ENCODE results near the gene FRMD7.

DNA sequence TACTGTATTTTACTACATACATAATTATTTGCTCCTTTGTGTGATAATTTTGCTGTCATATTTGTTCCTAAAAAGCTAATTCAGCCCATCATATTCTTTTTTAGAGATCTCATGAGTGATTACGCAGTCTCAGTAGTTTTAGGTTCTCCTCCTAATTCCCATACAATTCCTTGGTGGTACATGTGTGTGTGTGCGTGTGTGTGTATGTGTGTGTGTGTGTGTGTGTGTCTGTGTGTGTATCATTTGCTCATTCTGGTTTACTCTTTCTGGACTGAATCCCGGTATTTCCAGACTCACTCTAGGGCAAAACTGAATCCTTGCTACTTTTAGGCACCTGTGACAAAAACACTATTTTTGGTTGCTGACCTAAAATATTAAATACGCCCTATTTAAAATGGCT, 69.8 kb downstream of the FRMD7 start:
- TF ChIP-seq EP300 (IDR thresholded peaks at IDR 0.05) = no peak
- TF ChIP-seq, protein P1, sequence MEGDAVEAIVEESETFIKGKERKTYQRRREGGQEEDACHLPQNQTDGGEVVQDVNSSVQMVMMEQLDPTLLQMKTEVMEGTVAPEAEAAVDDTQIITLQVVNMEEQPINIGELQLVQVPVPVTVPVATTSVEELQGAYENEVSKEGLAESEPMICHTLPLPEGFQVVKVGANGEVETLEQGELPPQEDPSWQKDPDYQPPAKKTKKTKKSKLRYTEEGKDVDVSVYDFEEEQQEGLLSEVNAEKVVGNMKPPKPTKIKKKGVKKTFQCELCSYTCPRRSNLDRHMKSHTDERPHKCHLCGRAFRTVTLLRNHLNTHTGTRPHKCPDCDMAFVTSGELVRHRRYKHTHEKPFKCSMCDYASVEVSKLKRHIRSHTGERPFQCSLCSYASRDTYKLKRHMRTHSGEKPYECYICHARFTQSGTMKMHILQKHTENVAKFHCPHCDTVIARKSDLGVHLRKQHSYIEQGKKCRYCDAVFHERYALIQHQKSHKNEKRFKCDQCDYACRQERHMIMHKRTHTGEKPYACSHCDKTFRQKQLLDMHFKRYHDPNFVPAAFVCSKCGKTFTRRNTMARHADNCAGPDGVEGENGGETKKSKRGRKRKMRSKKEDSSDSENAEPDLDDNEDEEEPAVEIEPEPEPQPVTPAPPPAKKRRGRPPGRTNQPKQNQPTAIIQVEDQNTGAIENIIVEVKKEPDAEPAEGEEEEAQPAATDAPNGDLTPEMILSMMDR (IDR thresholded peaks at IDR 0.05) = no peak

Data from gastroesophageal sphincter (tissue), 3 donors.